Uterus (tissue), 2 donors: ENCODE measurements around the gene VPS54.

Experiments
- POLR2A ChIP-seq, 2 donors: fragments of 450-650 bp; IDR thresholded peaks; one replicate each; pipeline ENCODE4 v1.6.1; 2016; ENCODE audit warnings: antibody characterized with exemption in 2 of 2, mild to moderate bottlenecking in 1 of 2, moderate library complexity in 1 of 2
- TF ChIP-seq, protein P1 (sequence below), 4 experiments: fragments of 200-600 bp in 2 of 4; fragments of 450-650 bp in 2 of 4; sonication (generic) in 2 of 4; IDR thresholded peaks; one replicate each; pipeline ENCODE4 v1.5.1; 2016 to 2019; ENCODE audit warnings: antibody characterized with exemption in 4 of 4, mild to moderate bottlenecking in 2 of 4, moderate library complexity in 1 of 4

DNA sequence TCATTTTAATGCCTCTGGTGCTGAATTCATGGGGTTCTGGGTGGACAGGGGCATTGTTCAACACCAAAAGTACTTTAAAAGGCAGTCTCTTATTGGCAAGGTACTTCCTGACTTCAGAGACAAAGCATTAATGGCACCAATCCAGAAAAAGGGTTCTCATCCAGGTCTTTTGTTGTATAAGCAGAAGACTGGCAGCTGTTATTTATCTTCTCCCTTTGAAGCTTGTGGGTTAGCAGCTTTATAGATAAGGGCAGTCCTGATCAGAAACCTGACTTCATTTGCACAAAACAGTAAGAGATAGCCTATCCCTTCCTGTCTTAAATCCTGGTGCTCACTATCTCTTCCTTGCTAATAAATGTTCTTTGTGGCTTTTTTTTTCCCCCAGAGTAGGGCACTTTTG, 68.8 kb downstream of the VPS54 start:
- no peak for TF ChIP-seq POLR2A (IDR thresholded peaks at IDR 0.05)
- TF ChIP-seq, protein P1, sequence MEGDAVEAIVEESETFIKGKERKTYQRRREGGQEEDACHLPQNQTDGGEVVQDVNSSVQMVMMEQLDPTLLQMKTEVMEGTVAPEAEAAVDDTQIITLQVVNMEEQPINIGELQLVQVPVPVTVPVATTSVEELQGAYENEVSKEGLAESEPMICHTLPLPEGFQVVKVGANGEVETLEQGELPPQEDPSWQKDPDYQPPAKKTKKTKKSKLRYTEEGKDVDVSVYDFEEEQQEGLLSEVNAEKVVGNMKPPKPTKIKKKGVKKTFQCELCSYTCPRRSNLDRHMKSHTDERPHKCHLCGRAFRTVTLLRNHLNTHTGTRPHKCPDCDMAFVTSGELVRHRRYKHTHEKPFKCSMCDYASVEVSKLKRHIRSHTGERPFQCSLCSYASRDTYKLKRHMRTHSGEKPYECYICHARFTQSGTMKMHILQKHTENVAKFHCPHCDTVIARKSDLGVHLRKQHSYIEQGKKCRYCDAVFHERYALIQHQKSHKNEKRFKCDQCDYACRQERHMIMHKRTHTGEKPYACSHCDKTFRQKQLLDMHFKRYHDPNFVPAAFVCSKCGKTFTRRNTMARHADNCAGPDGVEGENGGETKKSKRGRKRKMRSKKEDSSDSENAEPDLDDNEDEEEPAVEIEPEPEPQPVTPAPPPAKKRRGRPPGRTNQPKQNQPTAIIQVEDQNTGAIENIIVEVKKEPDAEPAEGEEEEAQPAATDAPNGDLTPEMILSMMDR (IDR thresholded peaks at IDR 0.05): no peak
